NCI-H1436 (cell line): Measurements from ENCODE around the gene IQCH.
"Not testable (repeated sequence)": the region's sequence is repeated elsewhere in the genome, so short reads cannot be mapped to it uniquely, and the experiment has no call there.

ENCODE experiments used
- DNase-seq: peaks from one replicate; lab custom pipeline; 2025; lab: John Stamatoyannopoulos, UW

The IQCH gene

GRCh38 chr15:67246606-67247005, 8.0 kb upstream of the IQCH start:
- not testable (repeated sequence) for DNase-seq

GRCh38 chr15:67248011-67248505, 6.5 kb upstream of the IQCH start:
- no peak for DNase-seq

- DNase-seq: no peak
Observed at GRCh38 chr15:67249830-67250229, 4.8 kb upstream of the IQCH start.

- DNase-seq: no peak
Observed at GRCh38 chr15:67251318-67251717, 3.3 kb upstream of the IQCH start.

GRCh38 chr15:67253101-67253500, 1.5 kb upstream of the IQCH start:
- DNase-seq: no peak

GRCh38 chr15:67253549-67254237, 893 bp upstream of the IQCH start:
- no peak for DNase-seq

GRCh38 chr15:67256051-67256450, 1.5 kb downstream of the IQCH start:
- no peak for DNase-seq

- not testable (repeated sequence) for DNase-seq
Observed at GRCh38 chr15:67258412-67258811, 3.8 kb downstream of the IQCH start.

- no peak for DNase-seq
Observed at GRCh38 chr15:67259379-67259778, 4.8 kb downstream of the IQCH start.

GRCh38 chr15:67259806-67260205, 5.2 kb downstream of the IQCH start:
- DNase-seq: no peak

GRCh38 chr15:67266870-67267269, 12.3 kb downstream of the IQCH start:
- no peak for DNase-seq

GRCh38 chr15:67267440-67267839, 12.9 kb downstream of the IQCH start:
- no peak for DNase-seq

- no peak for DNase-seq
Observed at GRCh38 chr15:67267951-67268941, 13.7 kb downstream of the IQCH start.

GRCh38 chr15:67274236-67274635, 19.6 kb downstream of the IQCH start:
- no peak for DNase-seq

- DNase-seq: no peak
Observed at GRCh38 chr15:67276666-67277065, 22.1 kb downstream of the IQCH start.

- no peak for DNase-seq
Observed at GRCh38 chr15:67280217-67280616, 25.6 kb downstream of the IQCH start.

- no peak for DNase-seq
Observed at GRCh38 chr15:67281714-67282113, 27.1 kb downstream of the IQCH start.

GRCh38 chr15:67285625-67286024, 31.0 kb downstream of the IQCH start:
- DNase-seq: not testable (repeated sequence)

- not testable (repeated sequence) for DNase-seq
Observed at GRCh38 chr15:67286400-67286799, 31.8 kb downstream of the IQCH start.

GRCh38 chr15:67290319-67290718, 35.7 kb downstream of the IQCH start:
- DNase-seq: no peak

GRCh38 chr15:67296188-67296587, 41.6 kb downstream of the IQCH start:
- no peak for DNase-seq

- DNase-seq: no peak
Observed at GRCh38 chr15:67296684-67297083, 42.1 kb downstream of the IQCH start.
